Liver (tissue), 9 donors: Measurements from ENCODE around the gene SLC29A3. TPM values are rescaled to one million over a fixed set of nuclear protein-coding genes. Genes with fewer than 3 reads are reported as not detected.

Experiments
- DNase-seq: peaks from one replicate; pipeline ENCODE4 v3.0.0-alpha.2; 2017; ENCODE audit warnings: low spot score
- H3K27ac ChIP-seq, 2 donors: one replicate each; pipeline ENCODE4 v1.7.0; 2013; ENCODE audit warnings: inconsistent platforms in 2 of 2, low read length in 2 of 2, control low read depth in 1 of 2, low read depth in 1 of 2, mild to moderate bottlenecking in 1 of 2
- H3K27me3 ChIP-seq, 4 donors: one replicate each; pipeline versions ENCODE4 v1.6.1 to v1.7.0; 2013; ENCODE audit warnings: low read length in 3 of 4, inconsistent platforms in 1 of 4, mild to moderate bottlenecking in 1 of 4, moderate library complexity in 1 of 4; ENCODE audit not compliant: control insufficient read depth in 4 of 4, insufficient read depth in 4 of 4
- H3K36me3 ChIP-seq, 4 donors: one replicate each; pipeline versions ENCODE4 v1.6.1 to v1.7.0; 2013; ENCODE audit warnings: low read length in 3 of 4, mild to moderate bottlenecking in 3 of 4, low read depth in 1 of 4, moderate library complexity in 1 of 4; ENCODE audit not compliant: control insufficient read depth in 4 of 4, insufficient read depth in 3 of 4
- H3K4me1 ChIP-seq, 4 donors: one replicate each; pipeline versions ENCODE4 v1.6.1 to v1.7.0; 2013; ENCODE audit warnings: low read length in 3 of 4, mild to moderate bottlenecking in 3 of 4, moderate library complexity in 1 of 4; ENCODE audit not compliant: control insufficient read depth in 4 of 4, insufficient read depth in 4 of 4
- H3K4me3 ChIP-seq, 3 donors: one replicate each; pipeline versions ENCODE4 v1.6.1 to v1.7.0; 2013; ENCODE audit warnings: low read length in 3 of 3, control low read depth in 1 of 3, low read depth in 1 of 3, mild to moderate bottlenecking in 1 of 3
- H3K9ac ChIP-seq, 2 donors: one replicate each; pipeline ENCODE4 v1.7.0; 2013; ENCODE audit warnings: low read length in 2 of 2, mild to moderate bottlenecking in 2 of 2, moderate library complexity in 2 of 2, control low read depth in 1 of 2, low read depth in 1 of 2
- H3K9me3 ChIP-seq, 4 donors: one replicate each; pipeline versions ENCODE4 v1.6.1 to v1.7.0; 2013; ENCODE audit warnings: low read length in 3 of 4; ENCODE audit not compliant: control insufficient read depth in 4 of 4
- CTCF ChIP-seq: fragments of 150-350 bp; IDR thresholded peaks from 2 replicates; pipeline ENCODE4 v1.5.1; 2017; ENCODE audit warnings: improper control_type of control experiment, low read depth, low read length; ENCODE audit not compliant: missing input control
- EGR1 ChIP-seq, 2 donors: IDR thresholded peaks; 2 replicates each; pipeline ENCODE4 v1.6.1; 2016 to 2018; ENCODE audit warnings: antibody characterized with exemption in 2 of 2, low read depth in 2 of 2
- FOXA1 ChIP-seq: IDR thresholded peaks from 2 replicates; pipeline ENCODE4 v1.6.1; 2016; ENCODE audit warnings: antibody characterized with exemption
- FOXA2 ChIP-seq: IDR thresholded peaks from 2 replicates; pipeline ENCODE4 v1.6.1; 2016; ENCODE audit warnings: antibody characterized with exemption
- GABPA ChIP-seq, 2 donors: IDR thresholded peaks in 1 of 2; conservative IDR thresholded peaks in 1 of 2; 2 replicates each; pipeline ENCODE4 v1.6.1; 2016; ENCODE audit warnings: antibody characterized with exemption in 2 of 2, mild to moderate bottlenecking in 1 of 2, moderate library complexity in 1 of 2
- HNF4A ChIP-seq, 2 donors: conservative IDR thresholded peaks; 2 replicates each; pipeline ENCODE4 v1.6.1; 2016; ENCODE audit warnings: antibody characterized with exemption in 2 of 2, mild to moderate bottlenecking in 2 of 2
- JUND ChIP-seq, 2 donors: IDR thresholded peaks; 2 replicates each; pipeline ENCODE4 v1.6.1; 2016; ENCODE audit warnings: antibody characterized with exemption in 2 of 2
- MAX ChIP-seq: IDR thresholded peaks from 2 replicates; pipeline ENCODE4 v1.6.1; 2016; ENCODE audit warnings: antibody characterized with exemption
- NR2F2 ChIP-seq: IDR thresholded peaks from 2 replicates; pipeline ENCODE4 v1.6.1; 2016; ENCODE audit warnings: antibody characterized with exemption
- RAD21 ChIP-seq, 2 donors: IDR thresholded peaks; 2 replicates each; pipeline ENCODE4 v1.6.1; 2016; ENCODE audit warnings: antibody characterized with exemption in 2 of 2, mild to moderate bottlenecking in 2 of 2
- REST ChIP-seq: IDR thresholded peaks from 2 replicates; pipeline ENCODE4 v1.6.1; 2016; ENCODE audit warnings: antibody characterized with exemption, mild to moderate bottlenecking
- RXRA ChIP-seq, 2 donors: IDR thresholded peaks; 2 replicates each; pipeline ENCODE4 v1.6.1; 2017 to 2018; ENCODE audit warnings: antibody characterized with exemption in 2 of 2, mild to moderate bottlenecking in 1 of 2
- SP1 ChIP-seq: IDR thresholded peaks from 2 replicates; pipeline ENCODE4 v1.6.1; 2018; ENCODE audit warnings: antibody characterized with exemption, mild to moderate bottlenecking
- TAF1 ChIP-seq: conservative IDR thresholded peaks from 2 replicates; pipeline ENCODE4 v1.6.1; 2016; ENCODE audit warnings: antibody characterized with exemption, mild to moderate bottlenecking
- YY1 ChIP-seq: IDR thresholded peaks from 2 replicates; pipeline ENCODE4 v1.6.1; 2016; ENCODE audit warnings: antibody characterized with exemption, mild to moderate bottlenecking
- ZBTB33 ChIP-seq: IDR thresholded peaks from 2 replicates; pipeline ENCODE4 v1.6.1; 2016; ENCODE audit warnings: antibody characterized with exemption
- WGBS: extraction: QIAGEN DNeasy Blood & Tissue Kit; methylation state at CpG from one replicate; pipeline ENCODE4 v1.1.7; 2013; 5-methylcytosine and 5-hydroxymethylcytosine counted together
- polyA plus RNA-seq, 2 donors: library from polyadenylated mRNA; stranded (reverse) in 1 of 2; unstranded in 1 of 2; fragments of 200-250 nt in 1 of 2; fragments of >200 nt in 1 of 2; fragmentation: Nextera tagmentation in 1 of 2; extraction: Ambion mirVana in 1 of 2; gene quantifications; one replicate each; pipeline versions ENCODE4 v1.2.1 to v1.2.3, GENCODE V29; 2013 to 2015
- total RNA-seq, 2 donors: library from RNA; depleted of rRNA; stranded (reverse); fragments of >200 nt; gene quantifications; one replicate each; pipeline ENCODE4 v1.2.3, GENCODE V29; 2014
- donor health status: healthy.
- donor health status: healthy.
- donor health status: healthy.
- donor health status: healthy.
- donor health status: healthy.

The SLC29A3 gene
- total and polyA plus RNA-seq, 4 donors: 3.1 to 11.9 (median 5.3) TPM

GRCh38 chr10:71278691-71279588, 40.1 kb upstream of the SLC29A3 start:
- no peak for DNase-seq
- TF ChIP-seq YY1 (no peak), MAX (no peak), ZBTB33 (no peak), RXRA (IDR thresholded peaks at IDR 0.05) (no peak), TAF1 (no peak), NR2F2 (no peak), FOXA1 (no peak), FOXA2 (no peak)
- Histone ChIP-seq H3K27ac (no peak overlapping the region), H3K9ac (no peak overlapping the region), H3K36me3 (no peaks in the 10 kb centered on the region), H3K27me3 (no peaks in the 10 kb centered on the region), H3K4me1 (peaks cover 0 to 4% (median 0%) of the 10 kb centered on the region in 4 donors), H3K9me3 (no peaks in the 10 kb centered on the region), H3K4me3 (no peak overlapping the region)
- WGBS: 71% methylated on average over 19 of the region's 19 CpGs

GRCh38 chr10:71279590-71280170, 39.4 kb upstream of the SLC29A3 start:
- no peak overlapping the region for H3K9ac ChIP-seq
- H3K9me3 ChIP-seq: no peaks in the 10 kb centered on the region
- TF ChIP-seq MAX (no peak), SP1 (no peak), RAD21 (IDR thresholded peaks at IDR 0.05) (no peak), HNF4A (conservative IDR thresholded peaks at IDR 0.05) (no peak), CTCF (no peak), ZBTB33 (no peak), JUND (IDR thresholded peaks at IDR 0.05) (no peak), REST (no peak), GABPA (IDR thresholded peaks at IDR 0.05 in 1 of 2, conservative IDR thresholded peaks at IDR 0.05 in 1 of 2) (no peak), NR2F2 (no peak), RXRA (IDR thresholded peaks at IDR 0.05) (no peak), TAF1 (no peak), EGR1 (IDR thresholded peaks at IDR 0.05; ENCODE audit: low read depth in 2 of 2) (no peak), YY1 (no peak)
- 81% methylated on average over 22 of the region's 22 CpGs for WGBS
- no peaks in the 10 kb centered on the region for H3K36me3 ChIP-seq
- DNase-seq: no peak
- H3K27me3 ChIP-seq: no peaks in the 10 kb centered on the region
- no peak overlapping the region for H3K4me3 ChIP-seq
- H3K4me1 ChIP-seq: peaks cover 0 to 4% (median 0%) of the 10 kb centered on the region in 4 donors
- no peak overlapping the region for H3K27ac ChIP-seq
